Muscle layer of duodenum (tissue), 2 donors: ENCODE measurements around the gene CPED1.
A peak's percentile ranks its signal among the peaks of the same experiment; 100 is the strongest.

Source experiments
- H3K27ac ChIP-seq: one replicate; pipeline ENCODE4 v1.7.0; 2013; ENCODE audit warnings: mild to moderate bottlenecking, low read length
- H3K27me3 ChIP-seq: one replicate; pipeline ENCODE4 v1.7.0; 2013; ENCODE audit warnings: low read depth, mild to moderate bottlenecking, control low read depth, low read length
- H3K36me3 ChIP-seq, 2 donors: one replicate each; pipeline ENCODE4 v1.7.0; 2013; ENCODE audit warnings: low read length in 2 of 2, control low read depth in 1 of 2, mild to moderate bottlenecking in 1 of 2; ENCODE audit not compliant: insufficient read depth in 2 of 2, control insufficient read depth in 1 of 2
- H3K4me1 ChIP-seq, 2 donors: one replicate each; pipeline ENCODE4 v1.7.0; 2013; ENCODE audit warnings: low read length in 2 of 2, mild to moderate bottlenecking in 2 of 2, control low read depth in 1 of 2, moderate library complexity in 1 of 2; ENCODE audit not compliant: insufficient read depth in 2 of 2, control insufficient read depth in 1 of 2
- H3K4me3 ChIP-seq, 2 donors: one replicate each; pipeline ENCODE4 v1.7.0; 2013; ENCODE audit warnings: low read length in 2 of 2, low read depth in 1 of 2, mild to moderate bottlenecking in 1 of 2
- H3K9me3 ChIP-seq, 2 donors: one replicate each; pipeline ENCODE4 v1.7.0; 2013; ENCODE audit warnings: low read length in 2 of 2, control low read depth in 1 of 2, mild to moderate bottlenecking in 1 of 2; ENCODE audit not compliant: control insufficient read depth in 1 of 2
- donor health status: healthy.

Gene CPED1

GRCh38 chr7:120991161-120991560 is 2.6 kb downstream of the CPED1 start:
- Histone ChIP-seq H3K27ac (peak overlapping the region; percentile 96), H3K36me3 (no peaks in the 10 kb centered on the region), H3K4me1 (peaks cover 5 to 27% of the 10 kb centered on the region in 2 donors), H3K27me3 (no peaks in the 10 kb centered on the region), H3K9me3 (no peaks in the 10 kb centered on the region), H3K4me3 (peak overlapping the region; percentile 78)

GRCh38 chr7:120991581-120991980 is 3.1 kb downstream of the CPED1 start:
- H3K4me1 ChIP-seq, result peaks cover 5 to 29% of the 10 kb centered on the region in 2 donors
- peak overlapping the region; percentile 96 for H3K27ac ChIP-seq
- H3K4me3 ChIP-seq, result peak overlapping the region; percentile 78

GRCh38 chr7:120992272-120992964 is 3.9 kb downstream of the CPED1 start:
- Histone ChIP-seq H3K27ac (peak overlapping the region; percentile 96), H3K9me3 (no peaks in the 10 kb centered on the region), H3K4me3 (peak overlapping the region; percentile 78), H3K27me3 (no peaks in the 10 kb centered on the region), H3K36me3 (no peaks in the 10 kb centered on the region), H3K4me1 (peaks cover 5 to 37% of the 10 kb centered on the region in 2 donors)

More at GRCh38 chr7:120991581-120991980, 3.1 kb downstream of the CPED1 start:
- Histone ChIP-seq H3K9me3 (no peaks in the 10 kb centered on the region), H3K36me3 (no peaks in the 10 kb centered on the region), H3K27me3 (no peaks in the 10 kb centered on the region)

- peaks cover 5 to 39% of the 10 kb centered on the region in 2 donors for H3K4me1 ChIP-seq
Measured at GRCh38 chr7:120992965-120993494, 4.5 kb downstream of the CPED1 start.

GRCh38 chr7:120993553-120994191 is 5.2 kb downstream of the CPED1 start:
- peaks cover 6 to 42% of the 10 kb centered on the region in 2 donors for H3K4me1 ChIP-seq

More at GRCh38 chr7:120992965-120993494, 4.5 kb downstream of the CPED1 start:
- Histone ChIP-seq H3K36me3 (no peaks in the 10 kb centered on the region), H3K27ac (peak overlapping the region; percentile 96), H3K27me3 (no peaks in the 10 kb centered on the region), H3K4me3 (peak overlapping the region; percentile 78), H3K9me3 (no peaks in the 10 kb centered on the region)

GRCh38 chr7:120994512-120995410 is 6.2 kb downstream of the CPED1 start:
- peak overlapping the region in 1 of 2 donors; percentile 12 for H3K4me3 ChIP-seq
- H3K27me3 ChIP-seq, result no peaks in the 10 kb centered on the region
- no peaks in the 10 kb centered on the region for H3K9me3 ChIP-seq
- peaks cover 10 to 47% of the 10 kb centered on the region in 2 donors for H3K4me1 ChIP-seq
- H3K27ac ChIP-seq, result peak overlapping the region; percentile 35
- no peaks in the 10 kb centered on the region for H3K36me3 ChIP-seq

More at GRCh38 chr7:120993553-120994191, 5.2 kb downstream of the CPED1 start:
- Histone ChIP-seq H3K36me3 (no peaks in the 10 kb centered on the region), H3K4me3 (peak overlapping the region in 1 of 2 donors; percentile 12), H3K27ac (peak overlapping the region; percentile 35), H3K9me3 (no peaks in the 10 kb centered on the region), H3K27me3 (no peaks in the 10 kb centered on the region)

DNA sequence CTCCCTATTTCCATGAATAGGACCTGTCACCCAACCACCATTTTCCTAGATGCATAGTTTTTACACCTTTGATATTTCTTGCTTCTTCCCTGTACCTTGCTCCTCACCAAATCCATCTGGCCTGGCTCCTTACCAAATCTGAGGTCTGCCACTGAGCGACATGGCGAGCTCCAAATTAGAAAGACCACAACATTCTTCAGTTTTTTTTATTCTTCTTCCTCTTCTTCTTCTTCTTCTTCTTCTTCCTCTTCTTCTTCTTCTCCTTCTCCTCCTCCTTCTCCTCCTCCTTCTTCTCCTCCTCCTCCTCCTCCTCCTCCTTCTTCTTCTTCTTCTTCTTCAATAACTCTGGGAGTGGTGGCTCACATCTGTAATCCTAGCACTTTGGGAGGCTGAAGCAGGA is 7.1 kb downstream of the CPED1 start:
- peaks cover 14 to 47% of the 10 kb centered on the region in 2 donors for H3K4me1 ChIP-seq
- no peak overlapping the region for H3K4me3 ChIP-seq
- H3K36me3 ChIP-seq, result no peaks in the 10 kb centered on the region

GRCh38 chr7:120996333-120996987 is 7.9 kb downstream of the CPED1 start:
- H3K9me3 ChIP-seq, result no peaks in the 10 kb centered on the region
- H3K4me3 ChIP-seq, result no peak overlapping the region
- peaks cover 14 to 47% of the 10 kb centered on the region in 2 donors for H3K4me1 ChIP-seq
- H3K27me3 ChIP-seq, result no peaks in the 10 kb centered on the region
- H3K27ac ChIP-seq, result peak overlapping the region; percentile 61
- no peaks in the 10 kb centered on the region for H3K36me3 ChIP-seq

More for the DNA sequence above, 7.1 kb downstream of the CPED1 start:
- Histone ChIP-seq H3K9me3 (no peaks in the 10 kb centered on the region), H3K27me3 (no peaks in the 10 kb centered on the region), H3K27ac (no peak overlapping the region)

DNA sequence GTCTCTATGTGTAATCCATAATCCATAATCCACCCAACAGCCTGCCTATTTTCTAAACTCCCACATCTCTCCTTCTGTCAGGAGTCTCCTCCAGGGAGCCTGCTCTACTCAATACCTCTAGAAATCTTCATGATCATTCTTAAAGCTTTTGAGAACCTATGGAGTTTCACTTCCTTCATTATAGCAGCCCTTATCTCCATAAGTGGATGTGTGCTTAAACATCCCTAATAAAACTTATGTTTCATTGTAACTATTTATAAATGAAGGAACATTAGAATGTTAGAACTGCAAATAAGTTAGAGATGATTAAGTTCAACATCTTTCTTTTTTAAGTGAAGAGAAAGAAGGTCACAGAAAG is 8.5 kb downstream of the CPED1 start:
- no peaks in the 10 kb centered on the region for H3K9me3 ChIP-seq
- H3K4me3 ChIP-seq, result no peak overlapping the region
- peak overlapping the region; percentile 61 for H3K27ac ChIP-seq
- no peaks in the 10 kb centered on the region for H3K36me3 ChIP-seq
- H3K4me1 ChIP-seq, result peaks cover 14 to 50% of the 10 kb centered on the region in 2 donors
- no peaks in the 10 kb centered on the region for H3K27me3 ChIP-seq

DNA sequence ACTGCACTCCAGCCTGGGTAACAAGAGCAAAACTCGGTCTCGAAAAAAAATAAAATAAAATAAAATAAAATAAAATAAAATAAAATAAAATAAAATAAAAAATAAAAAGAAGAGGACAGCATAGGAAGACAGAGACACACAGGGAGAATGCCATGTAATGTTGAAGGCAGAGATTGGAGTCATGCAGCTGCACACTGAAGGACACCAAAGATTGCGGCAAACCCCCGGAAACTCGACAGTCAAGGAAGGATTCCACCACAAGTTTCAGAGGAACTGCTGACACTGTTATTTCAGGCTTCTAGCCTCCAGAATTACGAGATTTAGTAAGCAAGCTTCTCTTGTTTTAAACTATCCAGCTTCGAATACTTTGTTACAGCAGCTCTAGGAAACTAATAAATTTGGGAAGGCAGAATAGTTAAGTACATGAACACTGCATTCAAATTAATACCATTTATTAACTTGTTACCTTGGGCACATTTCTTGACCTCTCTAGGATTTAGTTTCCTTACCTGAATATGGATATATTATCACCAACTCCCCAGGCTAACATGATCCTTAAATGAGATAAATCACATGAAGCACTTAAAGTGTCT is 9.5 kb downstream of the CPED1 start:
- H3K27me3 ChIP-seq, result no peaks in the 10 kb centered on the region
- peak overlapping the region; percentile 78 for H3K27ac ChIP-seq
- H3K9me3 ChIP-seq, result no peaks in the 10 kb centered on the region
- H3K36me3 ChIP-seq, result no peaks in the 10 kb centered on the region
- H3K4me1 ChIP-seq, result peaks cover 9 to 47% of the 10 kb centered on the region in 2 donors
- H3K4me3 ChIP-seq, result no peak overlapping the region
